Stimulated activated CD4-positive, alpha-beta T cell treated with anti-CD3 and anti-CD28 coated beads, Interleukin-15, amount 100 ng/mL, for 48 hours (primary cell): ENCODE data around the gene TBC1D8.

ENCODE experiments used
- DNase-seq, 2 donors: peaks; one replicate each; pipeline ENCODE4 v3.0.0-alpha.2; 2020; ENCODE audit warnings: low read depth in 2 of 2

TBC1D8 gene

DNA sequence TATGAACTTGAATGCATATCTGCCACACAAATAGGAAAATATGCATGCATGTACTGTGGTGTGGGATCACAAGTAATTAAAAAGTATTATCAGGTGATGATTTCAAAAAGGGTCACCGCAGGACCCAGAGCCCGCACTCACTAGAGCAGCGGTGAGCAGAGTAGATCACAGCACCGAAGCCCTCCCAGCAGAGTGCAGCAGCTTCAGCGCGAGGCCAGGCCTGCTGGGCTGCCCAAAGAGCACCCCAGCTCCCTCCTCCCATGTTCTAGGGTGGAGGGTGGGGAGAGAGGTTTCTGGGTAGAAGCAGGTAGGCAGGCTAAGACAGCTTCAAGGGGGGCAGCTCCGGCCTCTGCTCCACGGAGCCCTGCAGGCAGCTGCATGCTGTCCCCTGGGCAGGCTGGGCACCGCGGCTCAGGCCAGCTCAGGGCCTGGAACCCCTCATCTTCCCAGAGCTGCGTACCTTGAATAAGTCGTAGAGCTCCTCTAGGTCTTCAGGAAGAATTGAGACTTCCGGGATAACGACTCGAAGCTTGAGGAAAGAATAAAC lies 124.2 kb downstream of the TBC1D8 start:
- DNase-seq, result no peak

DNA sequence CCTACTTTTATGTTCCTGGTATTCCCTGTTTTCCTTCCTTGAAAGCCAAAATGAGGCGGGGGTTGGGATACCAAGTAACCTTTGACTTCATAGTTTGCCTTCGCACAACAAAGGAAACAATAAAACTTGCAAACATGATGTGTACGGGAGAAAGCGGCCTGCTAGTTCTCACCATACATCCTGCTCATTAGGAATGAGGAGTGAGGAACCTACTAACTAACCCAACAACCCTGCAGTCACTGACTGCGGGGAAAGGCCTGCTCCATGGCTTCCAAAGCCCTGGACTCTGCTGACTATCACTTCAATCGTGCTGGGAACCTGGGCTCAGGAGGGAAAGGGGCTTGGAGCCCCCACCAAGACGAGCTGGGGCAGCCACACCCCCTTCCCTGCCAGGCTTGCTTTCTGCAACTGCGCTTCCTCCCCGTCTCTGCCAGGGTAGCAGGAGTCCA lies 124.9 kb downstream of the TBC1D8 start:
- no peak for DNase-seq

DNA sequence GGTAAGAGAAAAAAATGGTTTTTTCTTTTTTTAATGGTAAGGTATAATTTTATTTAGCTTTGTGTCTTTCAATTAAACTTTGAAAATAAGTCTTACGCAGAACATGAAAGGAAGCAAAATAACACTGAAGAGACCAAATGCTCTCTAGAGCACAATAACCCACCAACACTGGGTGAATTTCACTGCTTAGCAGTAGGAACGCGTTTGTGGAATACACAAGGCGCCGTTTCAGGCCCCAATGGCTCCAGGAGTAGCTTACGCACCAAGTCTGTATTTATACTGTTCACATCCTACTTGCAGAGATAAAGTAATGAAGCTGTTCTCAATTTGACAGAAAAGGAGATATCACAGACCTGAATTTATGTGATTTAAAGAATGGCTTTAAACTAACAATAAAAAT lies 125.6 kb downstream of the TBC1D8 start:
- DNase-seq, result no peak

DNA sequence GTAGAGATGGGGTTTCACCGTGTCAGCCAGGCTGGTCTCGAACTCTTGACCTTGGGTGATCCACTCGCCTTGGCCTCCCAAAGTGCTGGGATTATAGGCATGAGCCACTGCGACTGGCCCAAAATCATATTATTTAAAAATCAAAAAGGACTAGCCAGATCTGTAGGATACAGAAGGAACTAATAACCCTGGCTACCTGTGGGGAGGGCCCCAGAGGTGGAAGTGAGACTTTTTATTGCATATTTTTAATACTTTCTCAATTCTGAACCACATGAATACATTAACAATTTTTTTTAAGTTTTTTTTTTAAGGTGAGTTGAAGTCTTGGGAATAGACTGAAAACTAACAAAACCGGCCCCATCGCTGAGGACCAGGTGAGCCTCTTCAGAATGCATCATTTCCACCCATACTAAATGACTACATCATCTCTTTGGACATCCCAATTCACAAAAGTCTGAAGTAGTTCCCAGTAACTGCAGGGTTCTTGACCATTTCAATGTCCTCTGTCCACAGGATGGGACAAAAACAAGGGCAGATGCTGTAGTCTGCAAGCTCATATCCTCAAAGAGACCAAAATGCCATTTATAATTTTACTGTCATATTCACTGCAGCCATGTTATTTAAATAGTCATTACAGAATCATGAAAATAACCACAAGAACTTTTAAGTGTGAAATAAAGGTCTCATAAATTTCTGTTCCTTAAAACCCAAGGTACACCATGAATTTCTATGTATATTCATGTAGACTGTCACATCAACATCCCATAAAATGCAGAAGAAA lies 127.7 kb downstream of the TBC1D8 start:
- DNase-seq, result no peak

DNA sequence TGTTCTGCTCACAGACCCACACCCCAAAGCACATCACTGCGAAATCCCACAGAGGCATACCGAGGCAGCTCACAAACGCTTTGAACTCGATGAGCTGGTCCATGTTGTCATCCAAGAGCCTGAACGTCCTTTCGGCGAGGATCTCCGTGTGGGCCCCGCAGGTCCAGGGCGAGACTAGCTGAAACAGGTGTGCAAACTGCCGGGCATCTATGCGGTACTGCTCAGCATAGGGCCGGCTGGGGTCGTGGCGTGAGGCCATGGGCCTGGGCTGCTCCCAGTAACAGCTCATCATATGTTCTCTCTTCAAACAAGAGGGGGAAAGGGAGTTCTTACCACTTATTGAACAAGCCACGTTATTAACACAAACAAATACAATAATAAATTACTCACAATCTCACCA lies 129.0 kb downstream of the TBC1D8 start:
- no peak for DNase-seq

DNA sequence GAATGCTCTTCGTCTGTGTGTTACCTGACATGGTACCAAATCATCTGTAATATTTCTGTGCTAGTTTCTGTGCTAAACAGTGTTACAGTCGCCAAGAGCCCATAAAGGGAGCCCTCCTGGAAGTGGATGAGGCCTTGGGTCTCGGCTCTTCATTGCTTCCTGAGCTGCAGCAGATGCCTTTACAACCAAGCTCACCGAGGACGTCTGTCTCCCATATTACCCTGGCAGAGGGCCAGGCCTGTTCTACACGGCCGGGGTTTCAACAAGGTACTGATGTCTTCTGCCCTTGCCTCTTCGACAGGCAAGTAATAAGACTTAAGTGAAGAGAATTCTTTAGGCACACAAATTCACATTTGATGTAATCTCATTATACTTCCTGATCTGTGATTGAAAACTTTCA lies 132.2 kb downstream of the TBC1D8 start:
- DNase-seq, result no peak

DNA sequence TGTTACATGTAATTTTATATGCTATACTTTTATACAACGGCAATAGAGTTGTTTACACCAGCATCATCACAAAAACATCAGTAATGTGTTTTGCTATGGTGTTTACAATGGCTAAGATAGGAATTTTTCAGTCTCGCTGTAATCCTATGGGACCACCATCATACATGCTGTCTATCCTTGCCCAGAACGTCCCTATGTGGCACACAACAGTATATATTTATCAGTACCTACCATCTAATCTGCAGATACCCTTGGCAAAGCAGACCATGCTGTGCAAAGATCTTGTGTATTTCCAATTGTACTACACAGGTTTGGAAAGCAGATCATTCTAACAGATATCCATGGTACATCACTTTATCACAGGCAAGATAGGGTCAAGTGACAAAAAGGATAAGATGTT lies 133.8 kb downstream of the TBC1D8 start:
- no peak for DNase-seq

DNA sequence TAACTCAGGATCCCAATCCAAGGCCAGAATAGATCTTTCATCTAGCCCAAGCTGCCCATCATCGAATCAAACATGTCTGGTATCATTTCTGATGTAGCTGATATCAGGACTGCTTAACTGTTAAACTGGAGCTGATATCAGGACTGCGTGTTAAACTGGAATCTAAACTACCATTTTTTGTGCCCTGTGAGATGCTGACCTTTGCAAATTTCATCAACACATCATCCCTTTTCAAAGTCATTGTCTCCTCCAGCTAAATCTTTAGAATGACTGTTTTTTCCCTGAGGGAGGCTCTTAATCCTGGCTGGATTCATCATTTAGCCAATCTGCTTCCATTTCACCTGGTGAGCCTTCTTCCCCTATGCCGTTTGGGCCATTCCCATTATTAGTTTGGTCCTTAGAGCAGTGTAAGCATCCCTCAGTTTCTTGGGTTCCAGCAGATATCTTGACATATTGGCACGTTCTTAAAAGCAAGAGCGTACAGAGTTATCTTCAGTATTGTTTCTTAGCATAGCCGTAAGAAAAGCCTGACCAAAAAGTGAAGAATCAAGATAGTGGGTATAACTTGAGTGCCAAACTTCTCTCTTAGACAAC lies 136.8 kb downstream of the TBC1D8 start:
- DNase-seq, result no peak

DNA sequence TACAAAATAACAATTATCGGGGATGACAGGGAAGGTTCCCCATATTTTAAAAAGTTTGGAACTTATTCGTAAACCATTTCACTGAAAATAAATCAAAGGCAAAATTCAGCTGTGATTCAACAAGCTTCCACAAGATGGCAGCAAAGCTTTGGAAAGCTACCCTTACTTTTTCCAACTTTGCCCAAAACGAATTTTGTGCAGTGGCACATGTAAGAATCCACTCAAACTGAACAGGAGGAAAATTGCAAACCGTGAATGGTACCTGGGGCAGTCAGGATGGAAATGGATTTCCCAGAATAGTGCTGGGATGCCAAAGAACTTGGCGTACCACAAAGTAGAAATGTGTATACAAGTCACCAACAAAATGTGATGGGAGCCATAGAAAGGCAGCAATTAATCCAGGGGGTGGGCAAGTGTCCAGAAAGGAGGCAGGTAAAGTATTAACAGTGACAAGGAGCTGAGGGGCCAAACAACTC lies 138.4 kb downstream of the TBC1D8 start:
- peak in 1 of 2 donors; percentile 15 for DNase-seq

DNA sequence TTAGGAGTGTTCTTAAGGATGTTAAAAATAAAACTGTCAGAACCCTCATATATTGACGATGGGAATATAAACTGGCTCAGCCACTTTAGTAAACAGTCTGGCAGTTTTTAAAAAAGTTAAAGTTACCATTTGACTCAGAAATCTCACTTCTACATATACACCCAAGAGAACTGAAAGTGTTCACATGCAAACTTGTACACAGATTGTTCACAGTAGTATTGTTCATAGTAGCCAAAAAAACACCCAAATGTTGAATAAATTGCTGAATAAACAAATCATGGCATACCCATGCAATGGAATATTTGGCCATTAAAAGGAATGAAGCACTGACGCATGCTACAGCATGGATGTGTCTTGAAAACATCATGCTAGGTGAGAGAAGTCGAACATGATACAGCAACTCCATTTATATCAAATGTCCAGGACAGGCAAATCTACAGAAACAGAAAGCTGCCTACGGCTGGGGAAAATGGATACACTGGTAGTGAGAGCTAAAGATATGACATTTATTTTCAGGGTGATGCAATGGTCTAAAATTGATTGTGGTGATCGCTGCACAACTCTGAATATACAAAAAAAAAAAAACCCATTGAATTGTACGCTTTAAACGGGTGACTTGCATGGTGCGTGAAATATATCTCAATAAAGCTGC lies 139.0 kb downstream of the TBC1D8 start:
- no peak for DNase-seq

DNA sequence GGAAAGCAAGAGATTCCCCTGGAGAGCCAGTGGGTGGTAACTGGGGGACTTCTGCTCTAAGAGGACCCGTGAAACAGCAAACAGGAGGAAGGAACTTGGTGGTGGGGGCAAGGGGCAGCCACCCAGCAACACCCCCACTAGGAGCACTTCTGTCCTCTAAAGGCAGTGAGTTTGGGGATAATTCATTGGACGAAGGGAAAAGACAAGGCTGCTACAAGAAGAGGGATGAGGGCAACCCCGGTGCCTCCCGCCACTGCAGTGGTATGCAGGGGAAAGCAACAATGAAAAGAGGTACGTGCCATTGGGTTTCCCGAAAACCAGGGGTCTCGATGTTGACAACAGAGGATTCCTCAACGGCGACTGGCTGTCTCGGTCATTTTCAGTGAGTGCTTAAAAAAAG lies 140.0 kb downstream of the TBC1D8 start:
- DNase-seq, result no peak

DNA sequence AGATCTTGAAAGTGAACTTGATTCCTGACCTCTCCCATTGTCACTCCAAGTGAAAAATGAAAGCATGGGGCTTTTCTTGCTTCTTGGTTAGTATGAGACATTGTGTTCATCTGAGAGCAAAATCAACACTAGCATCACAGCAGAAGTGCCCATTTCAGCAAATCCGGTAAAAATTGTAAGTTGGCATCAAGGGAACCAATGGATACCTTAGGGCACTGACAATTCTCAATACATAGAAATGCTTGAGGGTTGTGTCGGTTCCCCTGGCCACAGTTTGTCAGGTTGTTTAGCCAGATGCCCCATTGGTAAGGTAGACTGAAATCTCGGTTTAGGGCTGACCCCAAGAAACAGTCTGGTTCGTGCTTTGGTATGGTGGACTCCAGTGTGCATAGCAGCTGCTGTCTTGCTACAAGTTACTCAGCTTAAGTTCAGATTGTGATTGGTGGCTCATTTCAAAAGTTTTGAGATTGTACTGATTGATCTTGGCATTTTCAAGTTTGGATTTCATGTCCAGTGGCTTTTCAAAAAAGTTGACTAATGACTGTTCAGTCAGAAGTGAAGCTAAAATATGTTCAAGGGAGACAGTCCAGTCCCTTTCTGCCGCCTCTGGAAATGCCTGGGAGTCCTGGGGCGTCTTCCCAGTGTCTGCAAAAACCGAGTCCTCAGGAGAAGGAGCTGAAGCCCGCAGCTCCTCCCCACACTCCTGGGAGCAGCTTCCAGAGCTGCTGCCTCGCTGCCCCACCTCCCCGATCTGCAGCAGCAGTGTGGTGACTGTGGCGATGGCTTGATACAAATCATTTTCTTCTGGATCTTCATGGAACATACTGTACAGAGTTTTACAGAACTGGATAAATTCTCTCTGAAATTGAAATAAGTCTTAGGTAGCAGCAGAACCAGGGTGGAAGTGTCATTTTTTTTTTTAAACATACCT lies 143.5 kb downstream of the TBC1D8 start:
- DNase-seq, result no peak

DNA sequence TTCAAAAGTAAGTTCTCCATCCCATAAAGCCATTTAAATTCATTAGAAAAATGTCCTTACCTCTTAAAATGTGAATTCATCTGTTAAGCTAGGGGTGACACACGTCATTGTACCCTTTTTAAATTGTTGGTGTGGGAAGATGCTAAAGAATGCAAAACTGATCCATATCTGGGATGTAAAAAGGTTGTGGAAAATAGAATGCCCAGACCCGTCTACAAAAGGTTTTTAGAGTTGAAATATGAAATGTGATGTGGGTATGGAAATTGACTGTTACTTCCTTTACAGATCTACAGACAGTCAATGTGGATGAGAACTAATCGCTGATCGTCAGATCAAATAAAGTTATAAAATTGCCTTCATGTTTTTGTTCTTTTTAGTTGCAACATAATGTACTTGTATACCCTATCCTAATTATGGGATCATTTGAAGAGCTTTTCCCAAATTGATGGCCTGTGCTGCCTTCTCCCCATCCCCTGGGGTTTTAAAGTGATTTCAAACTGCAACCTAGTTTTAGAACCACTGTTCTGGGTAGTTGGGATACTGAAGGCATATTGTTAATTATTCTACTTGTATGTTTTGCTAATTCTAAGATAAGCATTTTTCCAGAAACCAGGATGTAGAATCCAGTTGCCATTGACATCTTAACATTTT lies 145.0 kb downstream of the TBC1D8 start:
- no peak for DNase-seq

DNA sequence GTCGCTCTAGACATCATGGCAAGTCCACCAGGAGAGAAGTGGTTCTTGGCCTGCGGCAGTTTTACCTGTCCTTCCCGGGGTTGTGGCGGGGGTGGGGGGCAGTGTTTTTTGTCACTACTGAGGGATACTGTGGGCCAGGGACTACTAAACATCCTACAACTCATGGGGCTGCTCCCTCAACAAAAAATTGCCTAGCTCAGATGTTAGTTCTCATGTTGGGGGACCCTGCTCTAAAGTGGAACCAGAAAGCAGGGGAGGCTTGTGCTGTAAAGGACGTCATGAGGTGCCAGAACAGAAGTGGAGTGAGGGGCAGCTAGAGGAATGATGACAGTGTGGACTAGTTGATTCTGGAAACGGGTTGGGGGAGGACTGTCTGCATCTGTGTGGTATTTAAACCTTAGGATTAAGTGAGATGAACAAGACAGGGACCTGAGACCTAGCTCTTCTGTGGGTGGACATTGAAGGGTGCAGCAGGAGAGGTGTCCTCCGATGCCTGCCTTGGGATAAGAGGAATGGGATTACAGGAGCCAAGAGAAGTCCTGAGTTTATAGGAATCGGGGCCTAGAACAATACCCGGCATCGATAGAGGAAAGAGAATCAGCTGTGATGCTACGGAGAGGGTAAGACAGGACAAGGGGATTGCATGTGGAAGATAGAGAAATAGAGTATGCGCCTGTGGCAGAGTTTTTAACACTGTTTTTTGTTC lies 146.4 kb downstream of the TBC1D8 start:
- no peak for DNase-seq

DNA sequence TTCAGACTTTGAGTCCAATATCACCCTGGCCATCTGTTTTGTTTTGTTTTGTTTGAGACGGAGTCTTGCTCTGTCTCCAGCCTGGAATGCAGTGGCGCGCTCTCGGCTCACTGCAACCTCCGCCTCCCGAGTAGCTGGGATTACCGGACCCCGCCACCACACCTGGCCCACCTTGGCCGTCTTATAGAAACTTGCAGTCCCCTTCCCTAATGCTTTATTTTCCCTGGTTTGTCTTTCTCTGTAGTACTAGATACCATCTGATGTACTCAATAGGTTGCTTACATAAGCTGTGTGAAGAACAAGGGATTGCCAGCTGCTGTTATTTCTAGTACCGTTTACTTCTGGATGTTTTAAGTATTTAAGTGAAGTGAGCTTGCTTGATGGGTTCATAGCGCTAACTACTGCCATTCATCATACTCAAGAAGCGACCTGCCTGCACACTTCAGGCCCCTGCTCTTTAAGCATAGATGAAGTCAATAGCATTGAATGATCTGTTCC lies 147.9 kb downstream of the TBC1D8 start:
- DNase-seq, result no peak

DNA sequence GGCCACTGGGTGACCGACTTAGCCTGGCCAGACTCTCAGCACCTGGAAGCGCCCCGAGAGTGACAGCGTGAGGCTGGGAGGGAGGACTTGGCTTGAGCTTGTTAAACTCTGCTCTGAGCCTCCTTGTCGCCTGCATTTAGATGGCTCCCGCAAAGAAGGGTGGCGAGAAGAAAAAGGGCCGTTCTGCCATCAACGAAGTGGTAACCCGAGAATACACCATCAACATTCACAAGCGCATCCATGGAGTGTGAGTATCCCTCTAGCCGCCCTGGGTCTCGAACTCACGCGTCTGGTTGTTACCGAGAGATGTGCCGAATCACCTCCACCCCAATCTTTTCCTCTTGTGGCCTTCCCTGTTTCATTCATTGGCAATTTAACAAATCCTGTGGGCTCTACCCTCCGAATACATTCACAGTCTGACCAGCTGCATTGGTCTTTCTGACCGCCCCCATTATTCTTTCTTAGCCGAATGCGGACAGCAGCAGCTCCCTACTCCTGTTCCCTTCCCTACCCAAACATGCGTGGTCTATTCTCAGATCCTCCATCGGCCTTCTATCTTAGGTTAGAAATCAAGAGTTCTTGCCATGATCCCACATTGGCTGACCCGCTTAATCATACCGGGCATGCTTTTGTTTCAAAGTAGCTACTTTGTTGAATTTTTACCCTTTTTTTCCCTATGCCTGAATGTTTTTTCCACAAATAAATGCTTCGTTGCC lies 148.5 kb downstream of the TBC1D8 start:
- peak in 1 of 2 donors; percentile 5 for DNase-seq

DNA sequence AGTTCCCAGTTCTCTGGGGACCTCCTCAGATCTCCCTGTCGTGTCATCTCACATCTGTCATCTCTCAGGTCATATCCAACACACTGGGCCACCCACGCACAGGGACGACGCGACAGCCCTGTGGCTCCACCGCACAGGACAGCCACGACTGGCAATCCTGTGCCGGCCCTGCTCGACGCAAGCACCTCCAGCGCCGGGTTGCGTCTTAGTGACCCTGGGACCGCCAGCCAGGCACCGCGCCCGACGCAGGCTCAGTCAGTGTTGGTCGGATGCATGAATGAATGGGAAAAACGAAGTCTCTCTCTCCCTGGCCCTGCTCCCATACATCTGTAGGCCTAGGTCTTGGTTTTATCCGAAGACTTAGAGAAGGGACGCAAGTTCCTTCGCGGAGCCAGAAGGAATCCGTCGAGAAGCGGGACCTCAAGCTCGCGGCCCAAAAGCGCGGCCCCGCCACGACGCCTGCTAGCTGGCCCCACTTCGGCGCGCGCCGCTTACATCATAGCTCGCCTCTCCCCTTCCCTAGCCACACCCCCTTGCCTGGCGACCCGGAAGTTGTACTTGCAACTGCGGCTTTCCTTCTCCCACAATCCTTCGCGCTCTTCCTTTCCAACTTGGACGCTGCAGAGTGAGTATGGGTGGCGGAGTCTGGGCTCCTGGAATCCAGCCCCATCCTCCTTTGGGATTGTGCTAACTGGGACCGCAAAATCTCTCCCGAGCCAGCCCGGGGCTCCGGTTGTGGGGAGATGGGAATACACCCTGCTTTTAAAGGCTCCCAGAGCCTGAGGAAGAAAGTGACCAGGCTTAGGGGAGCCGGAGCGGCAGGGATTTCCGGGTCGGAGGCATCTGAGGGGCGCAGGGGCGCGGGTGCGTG lies 149.3 kb downstream of the TBC1D8 start, which contains the start of gene RPL31:
TSS of gene RPL31 (plus strand) at position 599 of the 871 bp plus-strand sequence. CDS start 413 bp downstream, outside the sequence.
- peak; percentile 95 to 97 for DNase-seq

DNA sequence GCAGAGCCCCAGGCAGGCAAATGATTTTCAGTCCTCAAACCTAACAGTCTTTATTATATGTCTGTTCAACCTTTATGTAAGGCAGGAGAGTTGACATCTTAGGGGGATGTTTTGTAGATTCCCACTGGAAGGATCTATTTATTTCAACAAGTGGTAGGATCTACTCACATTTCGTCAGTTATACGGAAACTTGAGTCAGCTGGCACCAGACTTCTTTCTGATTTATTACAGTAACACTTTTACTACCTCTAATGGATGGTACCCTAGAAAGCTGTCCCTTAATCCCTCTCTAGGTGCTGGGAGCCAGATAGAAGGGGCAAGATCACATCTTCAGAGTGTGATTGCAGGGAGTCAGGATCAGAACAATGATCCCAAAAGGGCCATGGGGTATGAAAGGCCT lies 151.2 kb downstream of the TBC1D8 start:
- no peak for DNase-seq
